Keratinocyte (primary cell): ENCODE data around the gene CCR7. TPM values are rescaled to one million over a fixed set of nuclear protein-coding genes. Genes with fewer than 3 reads are reported as not detected.

Experiments used
- DNase-seq: peaks from one replicate; pipeline ENCODE4 v3.0.0-alpha.2; 2011; ENCODE audit warnings: low read depth, missing footprints, low spot score
- FAIRE-seq: peaks from 2 replicates; lab custom pipeline; 2011; peaks lifted over from hg19 to GRCh38; lab: Jason Lieb, UNC
- H2AFZ ChIP-seq: 2 replicates; pipeline ENCODE4 v1.6.0; 2012; ENCODE audit warnings: low read length, control low read depth, inconsistent platforms; ENCODE audit not compliant: control insufficient read depth
- H3K27ac ChIP-seq: 2 replicates; pipeline ENCODE4 v1.5.1; 2011; ENCODE audit warnings: low read length; ENCODE audit not compliant: control insufficient read depth, insufficient read depth
- H3K27me3 ChIP-seq: 3 replicates; pipeline ENCODE4 v1.6.0; 2011; ENCODE audit warnings: low read length; ENCODE audit not compliant: control insufficient read depth, insufficient read depth; ENCODE audit errors: extremely low read depth
- H3K36me3 ChIP-seq, 2 experiments: 2 replicates in 1 of 2; 3 replicates in 1 of 2; pipeline ENCODE4 v1.5.1; 2011; ENCODE audit warnings: low read length in 2 of 2, mild to moderate bottlenecking in 1 of 2; ENCODE audit not compliant: control insufficient read depth in 2 of 2, insufficient read depth in 2 of 2; ENCODE audit errors: extremely low read depth in 1 of 2
- H3K4me1 ChIP-seq: 3 replicates; pipeline ENCODE4 v1.5.1; 2011; ENCODE audit warnings: low read length; ENCODE audit not compliant: control insufficient read depth, insufficient read depth; ENCODE audit errors: extremely low read depth
- H3K4me2 ChIP-seq: 3 replicates; pipeline ENCODE4 v1.6.0; 2011; ENCODE audit warnings: low read depth, low read length; ENCODE audit not compliant: control insufficient read depth, insufficient read depth; ENCODE audit errors: extremely low read depth
- H3K4me3 ChIP-seq, 3 experiments: fragments of 200-600 bp in 1 of 3; sonication (generic) in 1 of 3; 2 replicates in 2 of 3; 3 replicates in 1 of 3; pipeline ENCODE4 v1.5.1; 2011 to 2016; ENCODE audit warnings: low read length in 3 of 3, mild to moderate bottlenecking in 3 of 3, control low read depth in 2 of 3, inconsistent platforms in 1 of 3, low read depth in 1 of 3, mixed read lengths in 1 of 3, mixed run types in 1 of 3, moderate library complexity in 1 of 3; ENCODE audit not compliant: control insufficient read depth in 2 of 3, insufficient read depth in 2 of 3; ENCODE audit errors: extremely low read depth in 1 of 3
- H3K79me2 ChIP-seq: 2 replicates; pipeline ENCODE4 v1.6.0; 2012; ENCODE audit warnings: low read length; ENCODE audit not compliant: control insufficient read depth, insufficient read depth
- H3K9ac ChIP-seq: 3 replicates; pipeline ENCODE4 v1.6.0; 2011; ENCODE audit warnings: low read length; ENCODE audit not compliant: control insufficient read depth, insufficient read depth; ENCODE audit errors: extremely low read depth
- H3K9me1 ChIP-seq: 3 replicates; pipeline ENCODE4 v1.6.0; 2011; ENCODE audit warnings: low read length; ENCODE audit not compliant: control insufficient read depth, insufficient read depth; ENCODE audit errors: extremely low read depth
- H3K9me3 ChIP-seq: 2 replicates; pipeline ENCODE4 v1.5.1; 2012; ENCODE audit warnings: low read depth, low read length; ENCODE audit not compliant: control insufficient read depth
- H4K20me1 ChIP-seq: 3 replicates; pipeline ENCODE4 v1.6.0; 2011; ENCODE audit warnings: low read length; ENCODE audit not compliant: control insufficient read depth, insufficient read depth; ENCODE audit errors: extremely low read depth
- EZH2 ChIP-seq: IDR thresholded peaks from one replicate; pipeline ENCODE4 v1.6.1; 2012; ENCODE audit warnings: inconsistent platforms, mild to moderate bottlenecking, low read length, moderate library complexity
- dilution Hi-C: fragments of 300-500 bp; cut with MboI; formaldehyde crosslinking; loops from one replicate; pipeline ENCODE4 v1.7.0; 2020; ENCODE audit warnings: low sequenced_read_pairs; ENCODE audit not compliant: extremely low pct_ligation_motif_present
- polyA plus RNA-seq, 5 experiments: library from polyadenylated mRNA; depleted of rRNA in 3 of 5; stranded (reverse) in 3 of 5; stranded (forward) in 1 of 5; unstranded in 1 of 5; fragments of >200 nt; gene quantifications; 1 replicate in 1 of 5; 2 replicates in 3 of 5; 3 replicates in 1 of 5; pipeline versions ENCODE4 v1.2.1 to v1.2.3, GENCODE V29; 2011 to 2012; ENCODE audit warnings: missing spikeins in 2 of 5, low read depth in 1 of 5, low replicate concordance in 1 of 5
- TF ChIP-seq, protein P1 (sequence below), 3 experiments: IDR thresholded peaks in 1 of 3; conservative IDR thresholded peaks in 1 of 3; optimal IDR thresholded peaks in 1 of 3; 2 replicates in 2 of 3; 3 replicates in 1 of 3; pipeline versions ENCODE3 to v1.5.1; 2011; ENCODE audit warnings: low read length in 3 of 3, mild to moderate bottlenecking in 3 of 3, moderate library complexity in 2 of 3, control low read depth in 1 of 3, inconsistent platforms in 1 of 3; ENCODE audit not compliant: insufficient read depth in 2 of 3; ENCODE audit errors: extremely low read depth in 1 of 3

Gene CCR7
- polyA plus RNA-seq, 1 donor (not counting 4 experiments of a cell fraction or from before 2014, with no cell fraction given): 0.16 TPM

DNA sequence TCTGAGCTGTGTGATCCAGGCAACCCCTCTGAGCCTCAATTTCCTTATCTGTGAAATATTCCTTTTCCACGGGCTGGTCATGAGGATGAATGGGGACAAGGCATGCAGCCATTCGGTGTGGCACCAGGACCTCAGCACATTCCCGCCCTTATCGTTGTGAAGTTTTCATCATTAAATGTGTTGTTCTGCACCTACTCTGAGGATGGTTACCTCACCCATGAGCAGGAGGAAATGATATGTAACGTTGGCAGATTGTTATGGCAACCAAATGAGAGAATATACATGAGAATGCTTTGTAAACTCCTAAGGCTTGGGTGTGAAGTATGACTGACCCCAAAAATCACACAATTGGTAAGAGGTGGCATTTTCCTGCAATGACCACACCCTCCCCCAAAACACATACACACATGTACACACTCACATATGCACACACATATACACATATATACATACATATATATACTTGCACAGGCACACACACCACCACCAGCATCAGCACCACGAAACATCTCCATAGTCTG is 42.8 kb upstream of the CCR7 start:
- H3K4me2 ChIP-seq: no peak overlapping the region
- H3K27ac ChIP-seq: no peak overlapping the region
- H3K27me3 ChIP-seq: peaks cover 38% of the 10 kb centered on the region
- FAIRE-seq (no peak), DNase-seq (no peak)
- dilution Hi-C loops: no loop called here
- no peak overlapping the region for H3K4me3 ChIP-seq
- no peak overlapping the region for H3K9ac ChIP-seq
- H3K4me1 ChIP-seq: no peaks in the 10 kb centered on the region
- H3K9me1 ChIP-seq: no peaks in the 10 kb centered on the region
- H2AFZ ChIP-seq: no peak overlapping the region
- H3K9me3 ChIP-seq: no peaks in the 10 kb centered on the region
- H3K36me3 ChIP-seq: no peaks in the 10 kb centered on the region
- TF ChIP-seq EZH2: no peak
- TF ChIP-seq, protein P1, sequence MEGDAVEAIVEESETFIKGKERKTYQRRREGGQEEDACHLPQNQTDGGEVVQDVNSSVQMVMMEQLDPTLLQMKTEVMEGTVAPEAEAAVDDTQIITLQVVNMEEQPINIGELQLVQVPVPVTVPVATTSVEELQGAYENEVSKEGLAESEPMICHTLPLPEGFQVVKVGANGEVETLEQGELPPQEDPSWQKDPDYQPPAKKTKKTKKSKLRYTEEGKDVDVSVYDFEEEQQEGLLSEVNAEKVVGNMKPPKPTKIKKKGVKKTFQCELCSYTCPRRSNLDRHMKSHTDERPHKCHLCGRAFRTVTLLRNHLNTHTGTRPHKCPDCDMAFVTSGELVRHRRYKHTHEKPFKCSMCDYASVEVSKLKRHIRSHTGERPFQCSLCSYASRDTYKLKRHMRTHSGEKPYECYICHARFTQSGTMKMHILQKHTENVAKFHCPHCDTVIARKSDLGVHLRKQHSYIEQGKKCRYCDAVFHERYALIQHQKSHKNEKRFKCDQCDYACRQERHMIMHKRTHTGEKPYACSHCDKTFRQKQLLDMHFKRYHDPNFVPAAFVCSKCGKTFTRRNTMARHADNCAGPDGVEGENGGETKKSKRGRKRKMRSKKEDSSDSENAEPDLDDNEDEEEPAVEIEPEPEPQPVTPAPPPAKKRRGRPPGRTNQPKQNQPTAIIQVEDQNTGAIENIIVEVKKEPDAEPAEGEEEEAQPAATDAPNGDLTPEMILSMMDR (optimal IDR thresholded peaks at IDR 0.05 in 1 of 3, IDR thresholded peaks at IDR 0.05 in 1 of 3, conservative IDR thresholded peaks at IDR 0.05 in 1 of 3; ENCODE audit: extremely low read depth in 1 of 3, insufficient read depth in 2 of 3, low read length in 3 of 3): no peak
- no peaks in the 10 kb centered on the region for H4K20me1 ChIP-seq
- H3K79me2 ChIP-seq: no peaks in the 10 kb centered on the region

DNA sequence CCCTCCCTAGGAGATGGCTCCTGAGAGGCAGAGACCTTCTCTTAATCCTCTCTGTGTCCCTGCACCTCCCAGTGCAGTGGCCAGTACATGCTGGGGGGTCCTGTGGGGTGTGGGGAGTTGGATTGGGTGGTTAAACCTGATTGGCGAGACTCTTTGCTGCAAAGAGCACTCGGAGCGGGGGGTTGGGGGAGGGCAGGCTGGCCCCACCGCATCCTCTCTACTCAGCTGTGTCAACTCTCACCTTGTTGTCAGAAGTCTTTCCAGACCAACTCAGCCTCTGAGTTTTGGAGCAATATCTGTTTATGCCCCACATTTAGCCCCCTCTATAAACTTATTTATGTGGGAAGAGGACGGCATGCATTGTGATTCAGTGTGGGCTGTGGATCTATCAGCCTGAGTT is 42.4 kb upstream of the CCR7 start:
- FAIRE-seq (no peak), DNase-seq (no peak)
- Histone ChIP-seq H4K20me1 (no peaks in the 10 kb centered on the region), H3K9ac (no peak overlapping the region), H3K4me2 (no peak overlapping the region), H3K27ac (no peak overlapping the region), H3K36me3 (no peaks in the 10 kb centered on the region), H3K4me3 (no peak overlapping the region), H3K79me2 (no peaks in the 10 kb centered on the region), H3K9me3 (no peaks in the 10 kb centered on the region), H3K4me1 (no peaks in the 10 kb centered on the region), H2AFZ (no peak overlapping the region), H3K9me1 (no peaks in the 10 kb centered on the region), H3K27me3 (peaks cover 38% of the 10 kb centered on the region)
- dilution Hi-C loops: no loop called here
- TF ChIP-seq EZH2: no peak
- TF ChIP-seq, protein P1 (optimal IDR thresholded peaks at IDR 0.05 in 1 of 3, IDR thresholded peaks at IDR 0.05 in 1 of 3, conservative IDR thresholded peaks at IDR 0.05 in 1 of 3; ENCODE audit: extremely low read depth in 1 of 3, insufficient read depth in 2 of 3, low read length in 3 of 3): no peak
